Activated CD4-positive, alpha-beta T cell treated with anti-CD3 and anti-CD28 coated beads, Interleukin-2, amount 10 ng/mL, durations not matched to agents 24 days and 14 days (primary cell): ENCODE data around the gene GNAT1. TPM values are rescaled to one million over a fixed set of nuclear protein-coding genes. Genes with fewer than 3 reads are reported as not detected.

Source experiments
- DNase-seq: peaks from one replicate; pipeline ENCODE4 v3.0.0; 2022
- H3K27ac Mint-ChIP-seq: one replicate; pipeline ENCODE4 v1.8.0; 2022; ENCODE audit warnings: mild to moderate bottlenecking, mixed read lengths
- H3K27me3 Mint-ChIP-seq: one replicate; pipeline ENCODE4 v1.8.0; 2022; ENCODE audit warnings: mixed read lengths
- H3K36me3 Mint-ChIP-seq: one replicate; pipeline ENCODE4 v1.8.0; 2022; ENCODE audit warnings: low read depth, mild to moderate bottlenecking, mixed read lengths
- H3K4me1 Mint-ChIP-seq: one replicate; pipeline ENCODE4 v1.8.0; 2021; ENCODE audit warnings: mixed read lengths
- H3K4me3 Mint-ChIP-seq: one replicate; pipeline ENCODE4 v1.8.0; 2022; ENCODE audit warnings: mild to moderate bottlenecking, moderate library complexity, mixed read lengths
- H3K9me3 Mint-ChIP-seq: one replicate; pipeline ENCODE4 v1.8.0; 2021; ENCODE audit warnings: mixed read lengths
- intact Hi-C: fragments of 100-400 bp; cut with micrococcal nuclease; formaldehyde crosslinking; loops from one replicate; pipeline ENCODE4 v1.15.1; 2023
- total RNA-seq: library from RNA; stranded (reverse); gene quantifications from 2 replicates; pipeline ENCODE4 v1.2.3, GENCODE V29; 2022

The GNAT1 gene
- total RNA-seq, 1 donor from 2014 or later = not detected

DNA sequence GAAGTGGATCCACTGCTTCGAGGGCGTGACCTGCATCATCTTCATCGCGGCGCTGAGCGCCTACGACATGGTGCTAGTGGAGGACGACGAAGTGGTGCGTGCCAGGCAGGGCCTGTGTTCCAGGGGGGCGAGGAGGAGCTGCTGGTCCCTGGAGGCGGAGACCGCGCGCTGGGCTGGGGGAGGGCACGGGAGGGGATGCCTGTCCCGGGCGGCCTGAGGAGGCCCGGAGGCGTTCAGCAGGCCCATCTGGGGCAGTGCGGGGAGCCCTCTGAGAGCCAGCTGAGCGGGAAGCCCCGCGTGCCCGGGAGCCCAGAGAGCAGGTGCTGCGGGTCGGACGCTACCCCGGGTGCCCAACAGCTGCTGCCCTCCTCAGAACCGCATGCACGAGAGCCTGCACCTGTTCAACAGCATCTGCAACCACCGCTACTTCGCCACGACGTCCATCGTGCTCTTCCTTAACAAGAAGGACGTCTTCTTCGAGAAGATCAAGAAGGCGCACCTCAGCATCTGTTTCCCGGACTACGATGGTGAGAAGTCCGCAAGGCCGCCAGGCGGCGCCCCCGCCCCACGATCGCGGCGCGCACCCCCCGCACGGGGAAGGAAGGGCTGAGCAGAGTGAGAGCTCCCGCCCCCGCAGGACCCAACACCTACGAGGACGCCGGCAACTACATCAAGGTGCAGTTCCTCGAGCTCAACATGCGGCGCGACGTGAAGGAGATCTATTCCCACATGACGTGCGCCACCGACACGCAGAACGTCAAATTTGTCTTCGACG is 2.9 kb downstream of the GNAT1 start:
- Mint-ChIP-seq H3K27ac (no peak overlapping the region), H3K4me3 (peak overlapping the region; percentile 51), H3K36me3 (no peaks in the 10 kb centered on the region), H3K4me1 (peaks cover 5% of the 10 kb centered on the region), H3K27me3 (peaks cover 23% of the 10 kb centered on the region), H3K9me3 (no peaks in the 10 kb centered on the region)
- intact Hi-C loops = no loop called here
- DNase-seq = peak; percentile 94

DNA sequence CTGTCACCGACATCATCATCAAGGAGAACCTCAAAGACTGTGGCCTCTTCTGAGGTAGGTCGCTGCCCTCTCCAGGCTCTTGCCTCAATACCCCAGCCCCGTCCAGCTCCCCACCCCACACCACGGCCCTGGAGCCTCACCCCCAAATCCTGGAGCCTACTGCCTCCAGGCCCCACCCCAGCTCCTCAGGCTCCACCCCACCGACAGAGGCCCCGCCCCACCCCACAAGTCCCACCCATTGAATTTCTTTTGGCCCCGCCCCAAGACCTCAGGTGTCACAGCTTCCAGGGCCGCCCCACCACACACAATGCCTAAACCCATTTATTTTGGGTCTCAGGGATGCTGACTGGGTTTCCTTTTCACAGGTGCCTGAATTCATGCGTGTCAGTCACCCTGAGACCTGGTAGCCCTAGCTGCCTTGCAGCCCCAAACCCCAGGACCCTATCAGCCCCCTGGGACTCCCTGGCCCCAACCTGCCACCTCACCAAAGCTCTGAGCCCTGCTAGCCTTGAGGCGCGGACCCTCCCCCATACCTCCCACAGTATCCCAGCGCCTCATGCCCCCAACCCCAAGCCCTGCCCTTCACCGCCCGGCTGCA is 3.6 kb downstream of the GNAT1 start:
- no peak overlapping the region for H3K27ac Mint-ChIP-seq
- H3K4me1 Mint-ChIP-seq = peaks cover 5% of the 10 kb centered on the region
- no peak for DNase-seq
- H3K9me3 Mint-ChIP-seq = no peaks in the 10 kb centered on the region
- intact Hi-C loops = no loop called here
- peaks cover 23% of the 10 kb centered on the region for H3K27me3 Mint-ChIP-seq
- H3K36me3 Mint-ChIP-seq = no peaks in the 10 kb centered on the region
- H3K4me3 Mint-ChIP-seq = peak overlapping the region; percentile 51

DNA sequence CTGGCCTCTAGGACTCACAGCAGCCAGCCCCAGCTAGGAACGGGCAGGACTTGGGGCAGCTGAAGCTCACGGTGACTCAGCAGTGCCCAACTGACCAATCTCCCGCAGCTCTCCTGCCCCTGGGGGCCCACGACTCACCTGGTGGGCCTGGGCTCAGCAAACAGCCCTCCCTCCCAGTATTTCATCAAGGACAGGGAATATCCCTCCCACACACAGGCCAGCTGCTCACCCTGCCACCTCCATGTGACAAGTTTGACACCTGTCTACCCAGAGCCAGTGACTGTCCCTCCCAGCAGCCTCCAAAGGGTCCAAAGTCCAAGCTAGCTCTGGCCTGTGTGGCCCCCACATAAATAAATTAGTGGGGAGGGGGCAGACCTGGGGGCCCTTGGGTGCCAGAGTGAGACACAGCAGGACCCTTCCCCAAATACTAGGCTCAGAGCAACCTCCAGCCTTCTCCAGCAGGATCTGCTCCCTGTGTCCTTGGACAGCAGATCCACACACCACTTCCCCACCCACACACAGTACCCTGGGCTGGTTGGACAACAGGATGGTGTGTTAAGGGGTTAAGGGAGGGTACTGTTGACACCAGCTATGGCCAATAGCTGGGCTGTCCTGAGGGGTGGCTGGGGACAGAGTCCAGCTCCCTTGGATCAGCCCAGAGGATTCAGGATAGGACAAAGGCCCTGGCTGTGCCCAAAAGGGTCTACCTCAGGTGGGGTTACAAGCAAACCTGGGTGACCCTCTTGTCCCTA is 4.3 kb downstream of the GNAT1 start:
- peaks cover 5% of the 10 kb centered on the region for H3K4me1 Mint-ChIP-seq
- H3K36me3 Mint-ChIP-seq = no peaks in the 10 kb centered on the region
- H3K4me3 Mint-ChIP-seq = no peak overlapping the region
- no peak for DNase-seq
- H3K27me3 Mint-ChIP-seq = peaks cover 23% of the 10 kb centered on the region
- intact Hi-C loops = no loop called here
- no peaks in the 10 kb centered on the region for H3K9me3 Mint-ChIP-seq
- H3K27ac Mint-ChIP-seq = no peak overlapping the region

DNA sequence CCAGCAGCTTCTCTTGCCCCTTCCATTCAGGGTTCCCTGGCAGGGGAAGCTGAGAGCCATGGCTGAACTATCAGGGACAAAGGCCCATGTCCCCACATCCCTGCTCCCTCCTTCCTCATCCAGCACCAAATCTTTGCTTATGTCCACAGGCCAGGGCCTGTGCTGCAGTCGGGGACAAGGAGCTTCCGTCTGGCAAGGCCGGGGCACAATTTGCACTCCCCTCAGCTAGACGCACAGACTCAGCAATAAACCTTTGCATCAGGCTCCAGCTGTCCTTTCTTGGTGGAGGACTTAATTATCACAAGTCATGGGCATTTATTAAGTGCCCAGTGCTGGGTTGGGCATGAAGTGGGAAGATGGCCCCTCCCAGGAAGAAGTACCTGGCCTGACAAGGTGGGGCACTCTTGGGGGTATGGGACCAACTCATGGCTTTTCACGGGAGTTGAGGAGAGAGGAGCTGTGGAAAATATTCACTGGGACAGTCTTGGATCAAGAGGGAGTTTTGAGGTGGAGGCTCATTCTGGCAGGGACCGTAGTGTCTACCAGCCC is 4.9 kb downstream of the GNAT1 start:
- DNase-seq = no peak
- H3K36me3 Mint-ChIP-seq = no peaks in the 10 kb centered on the region
- intact Hi-C loops = no loop called here
- H3K9me3 Mint-ChIP-seq = no peaks in the 10 kb centered on the region
- H3K4me3 Mint-ChIP-seq = no peak overlapping the region
- peaks cover 23% of the 10 kb centered on the region for H3K27me3 Mint-ChIP-seq
- H3K4me1 Mint-ChIP-seq = peaks cover 5% of the 10 kb centered on the region
- no peak overlapping the region for H3K27ac Mint-ChIP-seq

DNA sequence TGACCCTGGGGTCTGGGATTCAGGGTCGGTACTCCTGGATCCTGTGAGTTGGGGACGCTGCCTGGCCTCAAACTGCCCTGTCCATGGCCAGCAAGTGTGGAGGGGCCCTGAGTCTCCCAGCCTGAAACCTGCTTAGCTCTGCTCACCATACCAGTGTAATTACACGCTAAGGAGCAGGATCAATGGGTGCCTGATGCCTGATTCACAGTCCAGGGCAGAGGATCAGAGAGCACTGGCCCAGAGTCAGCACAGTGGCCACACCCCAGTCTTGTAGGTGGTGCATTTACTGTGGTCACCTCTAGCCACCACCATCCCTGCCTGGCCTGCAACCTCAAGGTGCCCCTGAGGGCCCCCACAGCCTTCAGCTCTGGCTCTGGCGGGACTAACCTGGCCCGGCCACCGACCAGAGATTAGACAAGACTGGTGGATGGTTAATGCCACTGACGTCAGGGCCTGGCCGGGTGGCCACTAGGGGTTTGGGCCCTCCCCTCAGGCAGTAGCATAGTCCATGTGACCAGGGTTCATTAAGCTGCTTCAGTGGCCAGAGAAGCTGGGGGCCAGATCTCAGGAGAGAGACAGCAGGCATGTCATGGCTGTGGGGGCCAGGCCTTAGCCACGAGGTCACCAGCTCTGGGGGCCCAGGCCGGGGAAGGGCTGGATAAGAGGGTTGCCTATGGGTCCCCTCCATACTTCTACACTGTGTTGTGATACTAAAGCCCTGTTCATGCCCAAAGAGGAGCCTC is 10.3 kb downstream of the GNAT1 start:
- Mint-ChIP-seq H3K27ac (no peak overlapping the region), H3K27me3 (peaks cover 36% of the 10 kb centered on the region), H3K4me1 (no peaks in the 10 kb centered on the region), H3K36me3 (no peaks in the 10 kb centered on the region), H3K4me3 (no peak overlapping the region), H3K9me3 (no peaks in the 10 kb centered on the region)
- intact Hi-C loops = no loop called here
- DNase-seq = no peak

DNA sequence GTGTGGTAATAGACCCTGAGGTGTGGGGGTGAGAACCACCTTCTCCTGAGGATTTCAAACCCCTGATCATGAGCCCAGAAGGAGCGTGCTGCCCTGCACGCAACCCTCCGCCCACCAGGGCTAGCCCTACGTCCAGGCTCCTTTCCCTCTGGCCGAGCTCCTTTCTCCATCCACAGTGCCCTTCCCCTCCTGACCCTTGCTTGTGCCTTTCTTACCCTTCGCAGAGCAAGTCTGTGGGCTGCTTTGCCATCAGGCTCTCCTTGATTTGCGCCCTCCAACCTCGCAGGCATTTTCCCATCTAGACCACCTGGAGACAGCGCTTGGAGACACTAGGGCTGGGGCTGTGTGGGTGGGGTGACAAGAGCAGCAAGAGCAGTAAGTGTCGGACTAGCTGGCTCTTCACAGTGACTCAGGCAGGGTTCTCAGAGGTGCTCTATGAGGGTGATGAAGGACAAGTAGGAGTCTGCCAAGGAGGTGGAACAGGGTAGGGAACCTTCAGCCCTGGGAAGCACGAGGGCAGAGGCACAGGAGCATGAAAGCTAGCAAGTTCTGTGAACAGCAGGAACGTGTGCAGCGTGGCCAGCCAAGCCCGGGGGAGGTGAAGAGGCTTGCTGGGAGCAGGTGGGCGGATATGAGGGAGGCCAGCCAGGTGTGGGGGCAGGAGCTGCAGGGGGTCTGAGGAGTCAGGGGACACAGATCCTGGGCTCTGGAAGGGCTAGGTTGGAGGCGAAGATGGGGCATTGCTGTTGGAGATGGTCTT is 11.1 kb downstream of the GNAT1 start:
- Mint-ChIP-seq H3K4me3 (no peak overlapping the region), H3K27me3 (peaks cover 35% of the 10 kb centered on the region), H3K4me1 (no peaks in the 10 kb centered on the region), H3K36me3 (no peaks in the 10 kb centered on the region), H3K9me3 (no peaks in the 10 kb centered on the region), H3K27ac (no peak overlapping the region)
- DNase-seq = no peak
- intact Hi-C loops = no loop called here

DNA sequence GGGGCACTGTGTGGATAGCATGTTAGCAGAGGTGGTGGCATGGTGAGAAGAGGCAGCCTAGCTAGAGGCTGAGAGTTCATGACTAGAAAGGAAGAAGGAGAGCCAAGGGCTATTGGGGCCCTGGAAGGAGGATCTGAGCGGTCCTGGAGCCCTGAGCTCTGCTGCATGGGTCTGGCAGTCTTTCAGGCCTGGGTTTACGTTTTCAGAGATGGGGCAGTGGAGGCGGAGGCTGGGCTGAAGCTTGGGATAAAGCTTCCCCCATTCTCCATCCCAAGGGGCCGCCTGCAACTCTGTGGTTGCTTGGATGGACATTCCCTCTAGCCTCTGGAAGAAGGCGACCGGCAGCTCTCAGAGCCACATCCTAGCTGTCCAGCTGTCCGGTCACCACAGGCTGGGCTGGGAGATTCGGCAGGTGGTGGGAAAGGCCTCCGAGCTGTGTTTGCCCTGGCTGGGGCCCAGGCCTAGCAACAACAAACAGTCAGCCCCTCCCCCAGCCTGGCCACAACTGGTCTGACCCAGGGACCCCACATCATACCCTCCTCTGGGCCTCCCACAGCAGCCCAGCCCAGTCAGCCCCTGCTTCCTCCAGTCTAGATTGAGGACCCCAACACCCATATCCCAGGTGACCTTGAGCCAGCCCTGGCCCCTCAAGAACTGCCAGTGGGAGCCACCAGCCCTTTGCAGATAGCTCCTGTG is 11.9 kb downstream of the GNAT1 start:
- no peak overlapping the region for H3K27ac Mint-ChIP-seq
- no peaks in the 10 kb centered on the region for H3K4me1 Mint-ChIP-seq
- no peak for DNase-seq
- H3K9me3 Mint-ChIP-seq = no peaks in the 10 kb centered on the region
- H3K36me3 Mint-ChIP-seq = no peaks in the 10 kb centered on the region
- H3K27me3 Mint-ChIP-seq = peaks cover 38% of the 10 kb centered on the region
- H3K4me3 Mint-ChIP-seq = no peak overlapping the region
- intact Hi-C loops = no loop called here

DNA sequence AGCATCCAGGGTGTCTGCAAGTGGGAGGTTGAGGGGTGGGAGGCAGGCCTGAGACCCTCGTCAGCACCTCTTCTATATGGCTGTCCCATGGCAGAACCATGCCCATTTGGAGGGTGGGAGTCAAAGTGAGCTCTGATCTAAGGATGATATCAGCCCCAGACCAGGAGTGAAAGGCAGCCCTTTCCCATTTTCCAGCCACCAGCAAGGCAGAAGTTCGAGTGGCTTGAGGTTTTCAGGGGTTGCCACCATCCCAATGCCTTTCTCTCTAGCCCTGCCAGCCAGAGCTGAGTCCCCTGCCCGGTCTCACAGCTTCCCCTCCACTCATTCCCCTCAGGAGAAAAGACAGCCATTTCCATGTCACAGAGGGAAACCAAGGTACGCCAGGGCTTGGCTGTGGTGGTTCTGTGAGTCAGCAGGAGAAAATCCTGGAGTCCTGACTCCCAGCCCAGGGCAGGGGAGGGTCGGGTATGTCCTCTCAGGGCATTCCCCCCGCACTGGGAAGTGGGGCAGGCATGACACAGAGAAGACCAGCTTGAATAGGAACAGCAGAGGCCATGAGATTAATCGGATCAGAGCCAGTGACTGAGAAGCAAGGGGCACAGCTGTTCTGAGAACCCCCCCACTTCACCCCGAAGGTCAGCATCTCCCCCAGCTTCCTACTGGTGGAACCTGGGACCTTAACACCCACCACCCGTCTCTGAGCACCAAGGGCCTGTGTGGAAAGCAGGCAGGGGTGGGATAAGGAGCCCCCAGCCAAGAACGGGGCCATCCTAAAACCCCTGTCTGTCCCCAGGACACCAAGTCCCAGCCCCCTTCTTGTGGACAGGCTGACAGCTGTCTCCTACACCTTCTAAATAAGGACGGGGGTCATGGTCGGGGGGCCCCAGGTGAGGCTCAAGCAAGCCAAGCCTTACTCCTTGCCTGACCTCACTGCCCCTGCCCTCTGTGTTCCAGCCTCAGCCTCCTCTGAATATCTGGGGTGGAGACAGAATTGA is 12.7 kb downstream of the GNAT1 start:
- Mint-ChIP-seq H3K27me3 (peaks cover 42% of the 10 kb centered on the region), H3K36me3 (no peaks in the 10 kb centered on the region), H3K27ac (no peak overlapping the region), H3K9me3 (no peaks in the 10 kb centered on the region), H3K4me3 (no peak overlapping the region), H3K4me1 (no peaks in the 10 kb centered on the region)
- intact Hi-C loops = no loop called here
- DNase-seq = no peak

DNA sequence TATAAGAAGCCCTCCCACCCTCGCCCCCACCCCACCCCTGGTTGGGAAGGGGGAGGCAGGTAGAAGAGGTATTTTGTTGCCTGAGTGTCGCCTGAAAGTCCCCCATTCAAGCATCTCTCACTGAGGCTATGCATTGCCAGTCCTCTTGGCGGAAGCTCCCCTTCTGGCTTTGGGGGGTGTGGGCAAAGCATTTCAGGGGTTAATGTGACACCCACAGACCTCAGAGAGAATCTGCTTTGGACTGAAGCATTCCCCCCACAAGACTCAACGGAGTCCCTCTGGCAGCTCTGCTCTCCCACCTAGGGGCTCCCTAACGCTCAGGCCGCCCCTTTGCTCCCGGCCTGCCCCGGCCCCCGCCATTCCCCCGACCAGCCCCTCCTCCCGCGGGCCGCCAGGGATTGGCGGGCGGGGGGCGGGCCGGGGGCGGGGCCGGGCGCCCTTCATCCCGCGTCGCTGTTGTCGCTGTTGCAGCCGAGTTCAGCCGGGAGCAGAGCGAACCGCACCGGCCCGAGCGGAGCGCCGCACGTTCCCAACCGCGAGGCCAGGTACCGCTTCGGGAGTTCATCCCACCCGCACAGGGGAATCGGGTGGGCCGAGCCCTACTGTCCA is 13.5 kb downstream of the GNAT1 start, which contains the start of gene SLC38A3:
SLC38A3 (plus strand) TSS at position 468 of the 609 bp plus-strand sequence. CDS start 8,929 bp downstream, outside the sequence.
- DNase-seq = peak; percentile 67
- H3K4me3 Mint-ChIP-seq = no peak within 1 kb of the TSS
- H3K4me1 Mint-ChIP-seq = no peaks in the 10 kb centered on the region
- peaks cover 42% of the 10 kb centered on the region for H3K27me3 Mint-ChIP-seq
- no peaks in the 10 kb centered on the region for H3K36me3 Mint-ChIP-seq
- no peak within 1 kb of the TSS for H3K27ac Mint-ChIP-seq
- intact Hi-C loops = no loop called here
- H3K9me3 Mint-ChIP-seq = no peaks in the 10 kb centered on the region

DNA sequence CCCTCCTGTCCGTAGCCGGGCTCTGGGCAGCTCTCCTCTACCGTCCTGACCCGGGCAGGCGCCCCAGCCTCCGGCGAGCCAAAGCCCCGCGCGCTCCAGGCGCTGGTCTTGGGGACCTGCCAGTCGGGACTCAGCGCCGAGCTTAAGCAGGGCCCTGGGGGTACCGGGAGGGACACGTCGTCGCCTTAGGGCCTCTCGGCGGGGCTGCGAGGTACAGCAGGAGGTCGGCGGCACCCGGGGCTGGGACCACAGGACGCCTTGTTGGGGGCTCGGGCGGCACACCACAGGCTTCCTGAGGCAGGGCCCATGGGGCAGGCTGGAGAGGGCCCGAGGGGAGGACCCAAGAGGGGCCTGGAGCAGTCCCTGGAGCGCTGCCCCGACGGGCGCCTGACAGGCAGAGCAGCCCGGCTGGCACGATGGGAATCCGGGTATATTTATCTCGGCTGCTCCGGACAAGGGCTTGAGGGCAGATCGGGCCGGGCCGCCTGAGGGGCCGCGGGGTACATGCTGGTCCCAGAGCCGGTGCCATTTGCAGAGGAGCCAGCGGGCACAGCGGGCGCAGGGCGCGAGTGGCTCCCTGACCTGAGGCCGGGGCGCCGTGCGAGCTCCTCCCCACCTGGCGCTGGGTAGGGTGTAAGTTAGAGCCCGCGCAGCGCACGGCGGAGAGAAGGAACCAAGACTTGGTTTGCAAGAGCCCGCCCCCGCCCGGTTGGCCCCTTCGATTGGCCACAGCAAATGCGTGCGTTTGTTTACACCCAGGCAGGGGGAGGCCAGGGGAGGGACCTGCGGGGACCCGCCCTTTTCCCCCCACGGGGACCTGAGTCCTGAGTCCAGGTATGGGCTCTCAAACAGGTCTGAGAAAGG is 14.2 kb downstream of the GNAT1 start:
- peak; percentile 77 for DNase-seq
- H3K27me3 Mint-ChIP-seq = peaks cover 42% of the 10 kb centered on the region
- H3K36me3 Mint-ChIP-seq = no peaks in the 10 kb centered on the region
- H3K9me3 Mint-ChIP-seq = no peaks in the 10 kb centered on the region
- H3K4me1 Mint-ChIP-seq = no peaks in the 10 kb centered on the region
- intact Hi-C loops = no loop called here
- no peak overlapping the region for H3K4me3 Mint-ChIP-seq
- H3K27ac Mint-ChIP-seq = no peak overlapping the region
